SK-N-SH (cell line): ENCODE measurements around the gene SNRNP25. TPM values are rescaled to one million over a fixed set of nuclear protein-coding genes. Genes with fewer than 3 reads are reported as not detected.

Experiments
- CTCF ChIA-PET: fragments of 300-600, 350-600 bp; formaldehyde crosslinking; extraction: SDS; loops from one replicate; lab custom pipeline; 2021; lab: Yijun Ruan, JAX
- POLR2A ChIA-PET: fragments of 350-600 bp; sonication (Branson Sonifier 250); formaldehyde crosslinking; extraction: SDS; loops from one replicate; lab custom pipeline; 2020; ENCODE audit warnings: antibody characterized with exemption, inconsistent platforms; lab: Yijun Ruan, JAX
- DNase-seq: peaks from one replicate; pipeline ENCODE4 v3.0.0; 2012
- H2AFZ ChIP-seq: fragments of 200-600 bp; sonication (generic); 2 replicates; pipeline ENCODE4 v1.8.1; 2016; ENCODE audit warnings: antibody characterized with exemption, mild to moderate bottlenecking, low read depth
- H3F3A ChIP-seq: fragments of 200-600 bp; sonication (generic); replicated peaks from 2 replicates; pipeline ENCODE3; 2016; ENCODE audit warnings: antibody characterized with exemption, mild to moderate bottlenecking; ENCODE audit not compliant: insufficient read depth
- H3K27ac ChIP-seq, 2 experiments: fragments of 200-500 bp in 1 of 2; fragments of 200-600 bp in 1 of 2; sonication (Bioruptor generic) in 1 of 2; sonication (generic), shearing (Covaris generic) in 1 of 2; 2 replicates each; pipeline versions ENCODE4 v1.5.1 to v1.6.1; 2014 to 2016; ENCODE audit warnings: low read depth in 2 of 2, inconsistent platforms in 1 of 2, low read length in 1 of 2, mild to moderate bottlenecking in 1 of 2, mixed read lengths in 1 of 2
- H3K27me3 ChIP-seq: fragments of 200-600 bp; sonication (generic), shearing (Covaris generic); 2 replicates; pipeline ENCODE4 v1.6.1; 2016; ENCODE audit warnings: mixed run types; ENCODE audit not compliant: insufficient read depth
- H3K36me3 ChIP-seq, 2 experiments: fragments of 200-500 bp in 1 of 2; fragments of 200-600 bp in 1 of 2; sonication (Bioruptor generic) in 1 of 2; sonication (generic) in 1 of 2; replicated peaks in 1 of 2; 2 replicates each; pipeline versions ENCODE3 to v1.5.1; 2014 to 2016; ENCODE audit warnings: low read length in 1 of 2, mild to moderate bottlenecking in 1 of 2; ENCODE audit not compliant: insufficient read depth in 2 of 2, control insufficient read depth in 1 of 2
- H3K4me1 ChIP-seq, 2 experiments: fragments of 200-500 bp in 1 of 2; fragments of 200-600 bp in 1 of 2; sonication (Bioruptor generic) in 1 of 2; sonication (generic), shearing (Covaris generic) in 1 of 2; 2 replicates each; pipeline versions ENCODE4 v1.5.1 to v1.6.1; 2014 to 2016; ENCODE audit warnings: low read depth in 1 of 2, low read length in 1 of 2, mixed run types in 1 of 2; ENCODE audit not compliant: insufficient read depth in 2 of 2, control insufficient read depth in 1 of 2
- H3K4me2 ChIP-seq: fragments of 200-600 bp; sonication (generic), shearing (Covaris generic); 2 replicates; pipeline ENCODE4 v1.6.1; 2017; ENCODE audit warnings: mixed run types
- H3K4me3 ChIP-seq, 2 experiments: fragments of 200-500 bp in 1 of 2; fragments of 200-600 bp in 1 of 2; sonication (Bioruptor generic) in 1 of 2; sonication (generic), shearing (Covaris generic) in 1 of 2; 2 replicates each; pipeline versions ENCODE4 v1.5.1 to v1.8.1; 2014 to 2016; ENCODE audit warnings: low read depth in 2 of 2, inconsistent platforms in 1 of 2, low read length in 1 of 2, mild to moderate bottlenecking in 1 of 2, mixed read lengths in 1 of 2, moderate library complexity in 1 of 2
- H3K79me2 ChIP-seq: fragments of 200-600 bp; sonication (generic); 2 replicates; pipeline ENCODE4 v1.8.1; 2017; ENCODE audit warnings: mild to moderate bottlenecking; ENCODE audit not compliant: insufficient read depth
- H3K9ac ChIP-seq: fragments of 200-600 bp; sonication (generic); 2 replicates; pipeline ENCODE4 v1.6.1; 2017; ENCODE audit warnings: mixed run types
- H3K9me2 ChIP-seq: fragments of 200-600 bp; sonication (generic); 2 replicates; pipeline ENCODE4 v1.6.1; 2017; ENCODE audit warnings: mixed run types
- H3K9me3 ChIP-seq: fragments of 200-600 bp; sonication (generic); 2 replicates; pipeline ENCODE4 v1.6.1; 2017; ENCODE audit warnings: mixed run types, mild to moderate bottlenecking, moderate library complexity
- H4K20me1 ChIP-seq: fragments of 200-600 bp; sonication (generic); 2 replicates; pipeline ENCODE4 v1.6.1; 2017; ENCODE audit warnings: mild to moderate bottlenecking, mixed run types; ENCODE audit not compliant: insufficient read depth
- CHD2 ChIP-seq: fragments of 150-350 bp; IDR thresholded peaks from 2 replicates; pipeline ENCODE4 v1.6.1; 2018; ENCODE audit warnings: low read length; ENCODE audit not compliant: partially characterized antibody
- CTCF ChIP-seq: fragments of 200-600 bp; sonication (generic); IDR thresholded peaks from 2 replicates; pipeline ENCODE4 v1.6.1; 2017; ENCODE audit warnings: antibody characterized with exemption, mild to moderate bottlenecking, moderate library complexity
- ELF1 ChIP-seq: IDR thresholded peaks from 2 replicates; pipeline ENCODE4 v1.4.0; 2012
- EZH2phosphoT487 ChIP-seq: fragments of 200-600 bp; sonication (generic); IDR thresholded peaks from 2 replicates; pipeline ENCODE4 v1.6.1; 2017; ENCODE audit warnings: low read depth, mixed run types, mild to moderate bottlenecking, antibody characterized with exemption, moderate library complexity, borderline replicate concordance
- FOSL2 ChIP-seq: IDR thresholded peaks from 2 replicates; pipeline ENCODE4 v1.4.0; 2012; ENCODE audit warnings: low read depth, mild to moderate bottlenecking, moderate library complexity, borderline replicate concordance
- FOXJ3 ChIP-seq: sonication (generic); formaldehyde crosslinking; IDR thresholded peaks from 2 replicates; pipeline ENCODE4 v1.5.1; 2020; ENCODE audit warnings: mild to moderate bottlenecking, missing genetic modification reagents
- GABPA ChIP-seq: IDR thresholded peaks from 2 replicates; pipeline ENCODE4 v1.4.0; 2012; ENCODE audit warnings: low read depth, mild to moderate bottlenecking
- GATA2 ChIP-seq: sonication (generic); formaldehyde crosslinking; IDR thresholded peaks from 2 replicates; pipeline ENCODE4 v1.5.0; 2020; ENCODE audit warnings: mild to moderate bottlenecking, missing genetic modification reagents
- JUND ChIP-seq: IDR thresholded peaks from 2 replicates; pipeline ENCODE4 v1.4.0; 2012
- NFIC ChIP-seq: IDR thresholded peaks from 2 replicates; pipeline ENCODE4 v1.4.0; 2012; ENCODE audit warnings: borderline replicate concordance
- RAD21 ChIP-seq: IDR thresholded peaks from 2 replicates; pipeline ENCODE4 v1.6.1; 2012; ENCODE audit warnings: mild to moderate bottlenecking, low read length
- RCOR1 ChIP-seq: fragments of 150-350 bp; IDR thresholded peaks from 2 replicates; pipeline ENCODE4 v1.6.1; 2017; ENCODE audit warnings: antibody characterized with exemption, low read length
- RFX5 ChIP-seq: IDR thresholded peaks from 2 replicates; pipeline ENCODE4 v1.6.1; 2012; ENCODE audit warnings: mild to moderate bottlenecking, improper control_type of control experiment, low read length
- RXRA ChIP-seq: IDR thresholded peaks from 2 replicates; pipeline ENCODE4 v1.4.0; 2012; ENCODE audit warnings: low read depth, mild to moderate bottlenecking, borderline replicate concordance
- SIN3A ChIP-seq: IDR thresholded peaks from 2 replicates; pipeline ENCODE4 v1.6.1; 2012; ENCODE audit warnings: low read depth, mild to moderate bottlenecking, low read length, moderate library complexity, borderline replicate concordance
- TAF1 ChIP-seq: IDR thresholded peaks from 2 replicates; pipeline ENCODE4 v1.6.1; 2012; ENCODE audit warnings: low read depth, mild to moderate bottlenecking, low read length, moderate library complexity, borderline replicate concordance
- TCF12 ChIP-seq: IDR thresholded peaks from 2 replicates; pipeline ENCODE4 v1.4.0; 2012
- TEAD4 ChIP-seq: IDR thresholded peaks from 2 replicates; pipeline ENCODE4 v1.4.0; 2012; ENCODE audit warnings: mild to moderate bottlenecking, borderline replicate concordance; ENCODE audit not compliant: insufficient read depth
- WGBS: methylation state at CpG from one replicate; pipeline ENCODE4 v1.1.6; 2017; ENCODE audit warnings: low lambda C conversion rate; 5-methylcytosine and 5-hydroxymethylcytosine counted together
- polyA plus RNA-seq, 3 experiments: library from polyadenylated mRNA; depleted of rRNA; stranded (reverse); fragments of >200 nt; gene quantifications; 2 replicates each; pipeline ENCODE4 v1.2.3, GENCODE V29; 2012
- TF ChIP-seq, protein P1 (sequence below): IDR thresholded peaks from 2 replicates; pipeline ENCODE4 v1.4.0; 2012; ENCODE audit warnings: low read depth, borderline replicate concordance

SNRNP25 gene
- polyA plus RNA-seq, 1 of the 3 experiments (the other 2 are of a cell fraction), result 73.4 TPM

- H2AFZ ChIP-seq, result no peak overlapping the region
- H3K27ac ChIP-seq, result no peak overlapping the region
- peaks cover 3% of the 10 kb centered on the region; the same call in 1 of the 2 replicates for H3K79me2 ChIP-seq
- TF ChIP-seq EZH2phosphoT487 (no peak), JUND (no peak), FOSL2 (no peak), RAD21 (no peak), RFX5 (no peak), GABPA (no peak), NFIC (no peak), CTCF (no peak), FOXJ3 (CRISPR knock-in tag) (no peak), RCOR1 (no peak), RXRA (no peak), CHD2 (no peak), TAF1 (no peak), SIN3A (no peak)
- peaks cover 7% of the 10 kb centered on the region for H4K20me1 ChIP-seq
- no peaks in the 10 kb centered on the region for H3K4me1 ChIP-seq
- no peak overlapping the region for H3K4me2 ChIP-seq
- 93% methylated on average over 4 of the region's 11 CpGs for WGBS
- ChIA-PET CTCF (interaction anchor here (0.9 to 21.2 kb wide), 5 partner anchors 9 to 120 kb away, joined by 3 to 793 read pairs (median 7); partner anchors contain the start of gene HBQ1), POLR2A (no interaction called here)
- DNase-seq, result no peak
- H3K9me3 ChIP-seq, result no peaks in the 10 kb centered on the region
- H3K36me3 ChIP-seq, result peaks cover 11 to 81% of the 10 kb centered on the region in 2 experiments
- no peak overlapping the region for H3K9ac ChIP-seq
- H3K4me3 ChIP-seq, result no peak overlapping the region
- H3K27me3 ChIP-seq, result no peaks in the 10 kb centered on the region
- H3K9me2 ChIP-seq, result no peaks in the 10 kb centered on the region
- peaks cover under 1% of the 10 kb centered on the region for H3F3A ChIP-seq
Observed at GRCh38 chr16:60166-60565, 6.5 kb downstream of the SNRNP25 start.

- ChIA-PET POLR2A (no interaction called here), CTCF (interaction anchor here (0.9 to 21.2 kb wide), 4 partner anchors 7 to 119 kb away, joined by 3 to 793 read pairs (median 56); partner anchors contain the start of gene HBQ1)
- no peak overlapping the region for H3K4me3 ChIP-seq
- H3F3A ChIP-seq, result no peaks in the 10 kb centered on the region
- H3K36me3 ChIP-seq, result peaks cover 11 to 71% of the 10 kb centered on the region in 2 experiments
- H3K9me3 ChIP-seq, result no peaks in the 10 kb centered on the region
- peaks cover 11% of the 10 kb centered on the region; the same call in 1 of the 2 replicates for H3K79me2 ChIP-seq
- no peaks in the 10 kb centered on the region for H3K27me3 ChIP-seq
- 88% methylated on average over 34 of the region's 89 CpGs for WGBS
- peaks cover 17% of the 10 kb centered on the region for H4K20me1 ChIP-seq
- no peak overlapping the region for H3K9ac ChIP-seq
- H2AFZ ChIP-seq, result no peak overlapping the region
- H3K27ac ChIP-seq, result no peak overlapping the region
- H3K4me1 ChIP-seq, result peaks cover 0 to 3% of the 10 kb centered on the region in 2 experiments; a peak in 1 of 4 replicates
- H3K9me2 ChIP-seq, result no peaks in the 10 kb centered on the region
- no peak overlapping the region for H3K4me2 ChIP-seq
- no peak for DNase-seq
- TF ChIP-seq NFIC (no peak), TEAD4 (no peak), SIN3A (no peak), TCF12 (no peak), CTCF (no peak), EZH2phosphoT487 (no peak), RCOR1 (no peak), TAF1 (no peak), GATA2 (CRISPR knock-in tag) (no peak), JUND (no peak), ELF1 (no peak), GABPA (no peak), CHD2 (no peak), FOXJ3 (CRISPR knock-in tag) (no peak)
- TF ChIP-seq, protein P1, sequence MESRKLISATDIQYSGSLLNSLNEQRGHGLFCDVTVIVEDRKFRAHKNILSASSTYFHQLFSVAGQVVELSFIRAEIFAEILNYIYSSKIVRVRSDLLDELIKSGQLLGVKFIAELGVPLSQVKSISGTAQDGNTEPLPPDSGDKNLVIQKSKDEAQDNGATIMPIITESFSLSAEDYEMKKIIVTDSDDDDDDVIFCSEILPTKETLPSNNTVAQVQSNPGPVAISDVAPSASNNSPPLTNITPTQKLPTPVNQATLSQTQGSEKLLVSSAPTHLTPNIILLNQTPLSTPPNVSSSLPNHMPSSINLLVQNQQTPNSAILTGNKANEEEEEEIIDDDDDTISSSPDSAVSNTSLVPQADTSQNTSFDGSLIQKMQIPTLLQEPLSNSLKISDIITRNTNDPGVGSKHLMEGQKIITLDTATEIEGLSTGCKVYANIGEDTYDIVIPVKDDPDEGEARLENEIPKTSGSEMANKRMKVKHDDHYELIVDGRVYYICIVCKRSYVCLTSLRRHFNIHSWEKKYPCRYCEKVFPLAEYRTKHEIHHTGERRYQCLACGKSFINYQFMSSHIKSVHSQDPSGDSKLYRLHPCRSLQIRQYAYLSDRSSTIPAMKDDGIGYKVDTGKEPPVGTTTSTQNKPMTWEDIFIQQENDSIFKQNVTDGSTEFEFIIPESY, result no peak
Observed at GRCh38 chr16:60929-61878, 7.6 kb downstream of the SNRNP25 start.
